HCT116 (cell line): ENCODE data around the gene LIPE. TPM values are rescaled to one million over a fixed set of nuclear protein-coding genes. Genes with fewer than 3 reads are reported as not detected.

Experiments used
- ATAC-seq: fragments of 200-7000 bp; cut with Tn5 transposase; 2 replicates; pipeline ENCODE4 v1.9.1; 2020; ENCODE audit warnings: mild to moderate bottlenecking, moderate library complexity
- BruUV-seq: library from RNA; stranded (reverse); fragments of 400-500 nt; replicated peaks from 2 replicates; lab custom pipeline; 2021; lab: Mats Ljungman, UMichigan
- CTCF ChIA-PET: fragments of 300-600 bp; sonication (Branson Sonifier 250); formaldehyde crosslinking; loops from one replicate; lab custom pipeline; 2021; ENCODE audit warnings: antibody characterized with exemption; lab: Charles Lee
- POLR2A ChIA-PET: fragments of 300-600, 350-600 bp; sonication (Branson Sonifier 250); formaldehyde crosslinking; loops from one replicate; lab custom pipeline; 2021; ENCODE audit warnings: antibody characterized with exemption; lab: Charles Lee
- RAD21 ChIA-PET, 2 experiments: fragments of 300-600 bp; sonication (Branson Sonifier 250); formaldehyde crosslinking; loops; one replicate each; lab custom pipeline; 2023; ENCODE audit warnings: low total read pairs in 2 of 2; ENCODE audit not compliant: uncharacterized antibody in 2 of 2, unreplicated experiment in 2 of 2, low non-redundant PET in 1 of 2; lab: Charles Lee
- DNase-seq: peaks from one replicate; pipeline ENCODE4 v3.0.0-alpha.2; 2010; ENCODE audit warnings: low read depth, low spot score
- H2AFZ ChIP-seq: fragments of 200-600 bp; shearing (Covaris generic), sonication (generic); 2 replicates; pipeline ENCODE4 v1.6.1; 2017; ENCODE audit warnings: low read depth, mixed run types, mixed read lengths, antibody characterized with exemption, low read length; ENCODE audit not compliant: poor library complexity, severe bottlenecking
- H3K27ac ChIP-seq: 2 replicates; pipeline ENCODE4 v1.5.1; 2012; ENCODE audit warnings: low read depth, low read length
- H3K27me3 ChIP-seq: fragments of 200-600 bp; sonication (generic); 2 replicates; pipeline ENCODE4 v1.6.1; 2016; ENCODE audit warnings: mixed run types, low read length, mixed read lengths; ENCODE audit not compliant: insufficient read depth
- H3K36me3 ChIP-seq, 2 experiments: fragments of 200-500 bp in 1 of 2; fragments of 200-600 bp in 1 of 2; sonication (Bioruptor generic) in 1 of 2; sonication (generic) in 1 of 2; 2 replicates each; pipeline versions ENCODE4 v1.5.1 to v1.6.1; 2014 to 2016; ENCODE audit warnings: low read length in 2 of 2, inconsistent platforms in 1 of 2, mixed read lengths in 1 of 2, mixed run types in 1 of 2; ENCODE audit not compliant: insufficient read depth in 2 of 2, control insufficient read depth in 1 of 2
- H3K4me1 ChIP-seq, 2 experiments: fragments of 200-600 bp in 1 of 2; sonication (generic) in 1 of 2; 2 replicates each; pipeline versions ENCODE4 v1.5.1 to v1.6.1; 2012 to 2017; ENCODE audit warnings: low read length in 2 of 2, inconsistent platforms in 1 of 2, mild to moderate bottlenecking in 1 of 2, mixed read lengths in 1 of 2, mixed run types in 1 of 2, moderate library complexity in 1 of 2; ENCODE audit not compliant: insufficient read depth in 2 of 2, control insufficient read depth in 1 of 2
- H3K4me2 ChIP-seq: fragments of 200-600 bp; sonication (generic); 2 replicates; pipeline ENCODE4 v1.6.1; 2017; ENCODE audit warnings: mixed run types, low read length, mixed read lengths
- H3K4me3 ChIP-seq, 2 experiments: fragments of 200-600 bp in 1 of 2; sonication (generic) in 1 of 2; replicated peaks in 1 of 2; 2 replicates each; pipeline ENCODE4 v1.5.1; 2011 to 2016; ENCODE audit warnings: low read length in 2 of 2, control low read depth in 1 of 2, low read depth in 1 of 2, mild to moderate bottlenecking in 1 of 2, mixed read lengths in 1 of 2, mixed run types in 1 of 2
- H3K79me2 ChIP-seq: fragments of 200-600 bp; sonication (generic); 2 replicates; pipeline ENCODE4 v1.6.1; 2017; ENCODE audit warnings: mild to moderate bottlenecking, mixed run types, low read length, moderate library complexity, mixed read lengths; ENCODE audit not compliant: insufficient read depth
- H3K9ac ChIP-seq: fragments of 200-600 bp; sonication (generic); 2 replicates; pipeline ENCODE4 v1.6.1; 2016; ENCODE audit warnings: low read length, mixed read lengths
- H3K9me2 ChIP-seq: fragments of 200-600 bp; sonication (generic), shearing (Covaris generic); 2 replicates; pipeline ENCODE4 v1.6.1; 2017; ENCODE audit warnings: mixed run types, mild to moderate bottlenecking, moderate library complexity; ENCODE audit not compliant: insufficient read depth
- H3K9me3 ChIP-seq, 2 experiments: fragments of 200-500 bp in 1 of 2; fragments of 200-600 bp in 1 of 2; sonication (Bioruptor generic) in 1 of 2; sonication (generic) in 1 of 2; 2 replicates each; pipeline ENCODE4 v1.6.1; 2014 to 2017; ENCODE audit warnings: low read length in 2 of 2, mixed read lengths in 2 of 2, inconsistent platforms in 1 of 2, low read depth in 1 of 2, mild to moderate bottlenecking in 1 of 2, mixed run types in 1 of 2, moderate library complexity in 1 of 2; ENCODE audit not compliant: control insufficient read depth in 1 of 2, insufficient read depth in 1 of 2
- H4K20me1 ChIP-seq: fragments of 200-600 bp; sonication (generic), shearing (Covaris generic); 2 replicates; pipeline ENCODE4 v1.6.1; 2017; ENCODE audit warnings: mixed run types, mild to moderate bottlenecking, moderate library complexity; ENCODE audit not compliant: insufficient read depth
- EGR1 ChIP-seq: IDR thresholded peaks from 2 replicates; pipeline ENCODE4 v1.6.1; 2012; ENCODE audit warnings: low read depth
- ELF1 ChIP-seq: IDR thresholded peaks from 2 replicates; pipeline ENCODE4 v1.6.1; 2012; ENCODE audit warnings: low read depth, borderline replicate concordance
- EZH2 ChIP-seq: fragments of 200-600 bp; sonication (generic); IDR thresholded peaks from 2 replicates; pipeline ENCODE4 v1.6.1; 2017; ENCODE audit warnings: antibody characterized with exemption, mixed run types
- FOSL1 ChIP-seq: IDR thresholded peaks from 2 replicates; pipeline ENCODE4 v1.6.1; 2012; ENCODE audit warnings: low read depth
- POLR2A ChIP-seq: IDR thresholded peaks from 2 replicates; pipeline ENCODE4 v1.7.0; 2011; ENCODE audit warnings: borderline replicate concordance; ENCODE audit not compliant: insufficient read depth, insufficient read length; ENCODE audit errors: extremely low read depth
- POLR2AphosphoS5 ChIP-seq: IDR thresholded peaks from 2 replicates; pipeline ENCODE4 v1.6.1; 2011; ENCODE audit warnings: mild to moderate bottlenecking, low read depth, low read length, moderate library complexity
- RAD21 ChIP-seq: IDR thresholded peaks from 2 replicates; pipeline ENCODE4 v1.6.1; 2012; ENCODE audit warnings: low read depth, mild to moderate bottlenecking
- SRF ChIP-seq: IDR thresholded peaks from 2 replicates; pipeline ENCODE4 v1.6.1; 2012; ENCODE audit warnings: low read depth
- TCF7L2 ChIP-seq: IDR thresholded peaks from 2 replicates; pipeline ENCODE4 v1.7.0; 2011; ENCODE audit warnings: borderline replicate concordance, inconsistent platforms; ENCODE audit not compliant: insufficient read depth, insufficient read length; ENCODE audit errors: extremely low read depth
- YY1 ChIP-seq: IDR thresholded peaks from 2 replicates; pipeline ENCODE4 v1.6.1; 2011; ENCODE audit warnings: low read length, low read depth, moderate library complexity, mild to moderate bottlenecking; ENCODE audit not compliant: insufficient replicate concordance; ENCODE audit errors: extremely low read depth
- ZFX ChIP-seq: fragments of 450-650 bp; IDR thresholded peaks from 2 replicates; pipeline ENCODE4 v1.6.1; 2017
- ZNF274 ChIP-seq: fragments of 200-500 bp; sonication (Bioruptor generic); IDR thresholded peaks from 2 replicates; pipeline ENCODE4 v1.6.1; 2014; ENCODE audit warnings: mild to moderate bottlenecking, low read depth, low read length, inconsistent platforms
- intact Hi-C: fragments of 100-400 bp; cut with micrococcal nuclease; formaldehyde crosslinking; loops from 2 replicates; pipeline ENCODE4 v1.10.0; 2022
- total RNA-seq: library from RNA; stranded (reverse); gene quantifications from one replicate; pipeline ENCODE4 v1.2.1, GENCODE V29; 2021; ENCODE audit not compliant: unreplicated experiment
- TF ChIP-seq, protein P1 (sequence below): IDR thresholded peaks from 2 replicates; pipeline ENCODE4 v1.6.1; 2012
- TF ChIP-seq, protein P2 (sequence below): IDR thresholded peaks from 2 replicates; pipeline ENCODE4 v1.6.1; 2011; ENCODE audit warnings: mild to moderate bottlenecking, low read length, moderate library complexity; ENCODE audit not compliant: insufficient replicate concordance; ENCODE audit errors: extremely low read depth

The LIPE gene
- total RNA-seq, 1 experiment from 2014 or later: 11.3 TPM

- Histone ChIP-seq H3K27ac (no peak overlapping the region), H2AFZ (no peak overlapping the region), H4K20me1 (no peaks in the 10 kb centered on the region), H3K9me3 (no peaks in the 10 kb centered on the region), H3K9ac (no peak overlapping the region), H3K36me3 (no peaks in the 10 kb centered on the region), H3K27me3 (no peaks in the 10 kb centered on the region), H3K4me2 (no peak overlapping the region), H3K79me2 (no peaks in the 10 kb centered on the region), H3K4me1 (no peaks in the 10 kb centered on the region), H3K9me2 (no peaks in the 10 kb centered on the region), H3K4me3 (no peak overlapping the region)
- intact Hi-C loops: no loop called here
- no TSS peak for BruUV-seq
- RAD21 ChIA-PET: no interaction called here
- CTCF ChIA-PET: interaction anchor here (1.0 kb wide), 1 partner anchor 124 kb away, joined by 4 read pairs; no protein-coding TSS in a partner anchor
- ATAC-seq (no peak), DNase-seq (no peak)
- no peak for TF ChIP-seq POLR2A
- TF ChIP-seq EZH2: no peak
- TF ChIP-seq, protein P1, sequence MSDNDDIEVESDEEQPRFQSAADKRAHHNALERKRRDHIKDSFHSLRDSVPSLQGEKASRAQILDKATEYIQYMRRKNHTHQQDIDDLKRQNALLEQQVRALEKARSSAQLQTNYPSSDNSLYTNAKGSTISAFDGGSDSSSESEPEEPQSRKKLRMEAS: no peak
- no peak for TF ChIP-seq YY1
- no peak for TF ChIP-seq ZNF274
- TF ChIP-seq RAD21: no peak
- TF ChIP-seq, protein P2, sequence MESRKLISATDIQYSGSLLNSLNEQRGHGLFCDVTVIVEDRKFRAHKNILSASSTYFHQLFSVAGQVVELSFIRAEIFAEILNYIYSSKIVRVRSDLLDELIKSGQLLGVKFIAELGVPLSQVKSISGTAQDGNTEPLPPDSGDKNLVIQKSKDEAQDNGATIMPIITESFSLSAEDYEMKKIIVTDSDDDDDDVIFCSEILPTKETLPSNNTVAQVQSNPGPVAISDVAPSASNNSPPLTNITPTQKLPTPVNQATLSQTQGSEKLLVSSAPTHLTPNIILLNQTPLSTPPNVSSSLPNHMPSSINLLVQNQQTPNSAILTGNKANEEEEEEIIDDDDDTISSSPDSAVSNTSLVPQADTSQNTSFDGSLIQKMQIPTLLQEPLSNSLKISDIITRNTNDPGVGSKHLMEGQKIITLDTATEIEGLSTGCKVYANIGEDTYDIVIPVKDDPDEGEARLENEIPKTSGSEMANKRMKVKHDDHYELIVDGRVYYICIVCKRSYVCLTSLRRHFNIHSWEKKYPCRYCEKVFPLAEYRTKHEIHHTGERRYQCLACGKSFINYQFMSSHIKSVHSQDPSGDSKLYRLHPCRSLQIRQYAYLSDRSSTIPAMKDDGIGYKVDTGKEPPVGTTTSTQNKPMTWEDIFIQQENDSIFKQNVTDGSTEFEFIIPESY: no peak
- TF ChIP-seq POLR2AphosphoS5: no peak
- TF ChIP-seq SRF: no peak
- TF ChIP-seq ZFX: no peak
- TF ChIP-seq EGR1: no peak
- no peak for TF ChIP-seq ELF1
- TF ChIP-seq TCF7L2: no peak
- no peak for TF ChIP-seq FOSL1
- POLR2A ChIA-PET: interaction anchor here (1.0 kb wide), 1 partner anchor 26 kb away, joined by 3 read pairs; no protein-coding TSS in a partner anchor
Measured at GRCh38 chr19:42370626-42371175, 56.5 kb downstream of the LIPE start.
